ENCODE results near the gene CD300LG.

DNA sequence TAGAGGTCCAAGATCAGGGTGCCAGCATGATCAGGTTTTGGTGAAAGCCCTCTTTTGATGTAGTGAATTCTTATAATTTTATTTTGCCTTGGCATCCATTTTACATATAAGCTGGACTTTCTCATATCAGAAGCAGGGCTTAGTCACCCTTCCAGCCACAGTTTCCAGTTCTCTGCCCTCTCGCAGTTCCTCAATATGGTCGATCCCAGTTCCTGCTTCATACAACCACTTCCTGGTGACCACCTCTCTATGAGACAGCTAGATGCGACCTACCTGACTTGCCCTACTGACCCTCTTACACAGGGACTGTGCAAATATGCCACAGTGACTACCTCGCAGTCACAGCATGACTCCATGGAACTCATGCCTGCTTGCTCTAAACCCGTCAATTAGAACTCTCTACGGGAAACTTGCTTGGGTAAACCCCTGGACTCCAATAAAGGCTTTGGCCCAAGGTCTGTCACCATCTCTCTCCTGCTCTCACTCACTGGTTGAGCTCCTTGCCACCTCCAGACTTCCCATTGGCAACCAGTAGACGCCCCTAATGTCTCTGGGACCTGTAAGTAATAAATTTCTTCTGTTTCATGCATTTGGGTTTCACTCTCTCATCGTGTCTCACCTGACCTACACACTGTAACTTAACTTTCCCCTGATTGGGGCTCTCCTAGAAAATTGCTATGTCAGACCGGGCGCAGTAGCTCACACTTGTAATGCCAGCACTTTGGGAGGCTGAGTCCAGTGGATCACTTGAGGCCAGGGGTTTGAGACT, 21.4 kb downstream of the CD300LG start:
- TF ChIP-seq SIN3A (IDR thresholded peaks at IDR 0.05; ENCODE audit: low read depth) (no peak), RAD21 (IDR thresholded peaks at IDR 0.05; ENCODE audit: low read depth) (no peak), POLR2A (IDR thresholded peaks at IDR 0.05; ENCODE audit: borderline replicate concordance, extremely low read depth, insufficient read depth, insufficient read length) (no peak)
